GM21825 (cell line): Measurements from ENCODE around the gene EZH2.

ENCODE experiments used
- ATAC-seq: cut with Tn5 transposase; IDR thresholded peaks from one replicate; pipeline ENCODE4 v1.9.1; 2021; ENCODE audit warnings: mild to moderate bottlenecking, moderate library complexity; ENCODE audit not compliant: unreplicated experiment

The EZH2 gene

DNA sequence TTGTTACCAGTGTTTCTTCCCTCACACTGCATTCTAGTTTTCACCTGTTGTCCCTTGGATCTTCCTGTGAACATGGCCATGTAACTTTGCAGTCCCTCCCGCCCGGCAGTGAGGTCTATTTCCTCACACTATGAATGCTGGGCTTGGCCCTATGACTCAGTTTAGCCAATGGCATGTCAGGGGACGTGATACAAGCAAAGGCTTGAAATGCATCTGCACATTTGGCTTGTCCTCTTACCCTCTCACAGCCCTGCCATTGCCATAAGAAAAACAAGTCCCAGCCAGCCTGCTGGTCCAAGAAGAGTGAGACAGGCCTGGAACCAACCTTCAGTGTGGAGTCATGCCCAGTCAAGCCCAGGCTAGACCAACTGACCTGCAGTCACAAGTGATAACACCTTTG, 17.1 kb upstream of the EZH2 start:
- ATAC-seq: no peak

DNA sequence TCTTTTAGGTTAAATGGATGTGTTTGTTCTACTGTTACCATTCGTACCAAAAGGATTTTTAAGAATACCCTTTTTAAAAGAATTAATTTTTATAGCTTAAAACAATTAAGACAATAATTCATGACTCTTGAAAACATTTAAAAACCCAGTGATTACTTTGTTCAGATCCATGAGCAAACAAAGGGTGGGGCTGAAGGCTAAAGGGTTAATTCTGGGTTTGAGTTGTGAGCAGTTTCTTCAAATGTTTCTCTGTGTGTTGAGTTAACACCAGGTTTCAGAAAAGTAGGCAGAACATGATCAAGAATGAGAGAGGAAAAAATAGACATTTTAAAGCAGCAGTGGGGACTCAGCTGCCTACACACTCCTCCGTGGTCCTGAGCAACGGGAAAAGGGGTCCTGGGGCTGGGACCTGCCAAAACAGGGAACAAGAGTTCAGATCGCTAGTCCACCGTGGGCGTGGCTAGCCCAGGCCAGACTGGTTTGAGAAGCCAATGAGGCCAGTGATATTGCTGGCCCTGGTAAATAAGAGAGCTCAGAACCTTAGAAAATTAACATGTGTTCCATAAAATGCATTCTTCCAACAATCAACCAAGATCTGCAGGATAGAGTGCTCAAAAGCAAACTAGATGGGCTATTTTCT, 14.9 kb upstream of the EZH2 start:
- ATAC-seq: no peak

DNA sequence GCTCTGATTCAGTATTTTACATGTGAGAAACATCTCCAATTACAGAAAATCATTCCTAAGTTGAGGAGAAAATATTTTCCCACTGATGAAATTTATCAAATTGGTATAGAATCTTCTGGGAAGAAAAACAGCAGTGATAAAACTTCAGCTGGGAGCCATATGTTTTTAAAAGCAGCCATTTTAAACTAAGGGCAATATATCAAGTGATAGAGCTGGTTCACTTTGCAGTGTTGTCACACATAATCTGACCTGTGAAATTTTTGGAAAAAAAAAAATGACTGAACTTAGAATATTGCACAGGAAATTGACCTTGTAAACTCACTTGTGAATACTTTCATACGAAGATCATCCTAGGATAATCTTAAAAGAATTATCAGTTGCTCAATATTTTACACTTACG, 10.5 kb upstream of the EZH2 start:
- no peak for ATAC-seq

- ATAC-seq: no peak
These were observed 9.0 kb upstream of the EZH2 start for GRCh38 chr7:148893071-148893470.

- no peak for ATAC-seq
These were observed 4.2 kb upstream of the EZH2 start for GRCh38 chr7:148888300-148888699.

- ATAC-seq: no peak
These were observed 2.8 kb upstream of the EZH2 start for GRCh38 chr7:148886844-148887243.

DNA sequence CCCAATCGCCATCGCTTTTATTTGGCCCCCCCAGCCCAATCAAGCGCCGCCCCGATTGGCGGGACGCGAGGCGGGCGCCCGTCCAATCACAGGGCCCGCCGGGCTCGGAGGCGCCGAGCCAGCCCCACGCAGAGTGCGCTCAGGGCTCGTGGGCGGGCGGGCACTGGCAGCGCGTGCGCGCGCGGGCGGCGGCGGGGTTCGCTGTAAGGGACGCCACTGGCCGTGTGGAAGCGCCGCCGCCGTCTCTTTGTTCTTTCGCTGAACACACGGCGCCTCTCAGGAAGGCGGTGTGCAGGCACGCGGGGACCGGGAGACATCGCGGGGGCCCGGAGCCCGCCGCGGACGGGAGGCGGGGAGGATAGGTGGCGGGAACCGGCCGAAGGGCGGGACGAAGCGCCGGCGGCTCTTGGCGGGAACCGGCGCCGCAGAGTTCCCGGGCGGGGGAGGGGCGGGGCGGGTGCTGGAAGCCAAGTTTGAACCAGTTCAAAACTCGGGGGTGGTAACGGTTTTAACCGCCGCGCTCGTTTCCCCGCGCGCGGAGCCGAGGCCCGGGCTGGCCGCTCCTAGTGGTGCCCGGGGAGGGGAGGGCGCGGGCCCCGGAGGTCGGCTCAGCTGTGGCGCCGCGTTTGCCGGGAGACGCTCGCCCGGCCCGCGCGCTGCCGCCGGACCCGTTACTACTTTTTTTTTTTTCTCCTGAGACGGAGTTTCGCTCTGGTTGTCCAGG, 370 bp upstream of the EZH2 start:
- ATAC-seq: peak; percentile 86

- ATAC-seq: peak; percentile 26
These were observed 634 bp downstream of the EZH2 start for GRCh38 chr7:148883266-148884048.

DNA sequence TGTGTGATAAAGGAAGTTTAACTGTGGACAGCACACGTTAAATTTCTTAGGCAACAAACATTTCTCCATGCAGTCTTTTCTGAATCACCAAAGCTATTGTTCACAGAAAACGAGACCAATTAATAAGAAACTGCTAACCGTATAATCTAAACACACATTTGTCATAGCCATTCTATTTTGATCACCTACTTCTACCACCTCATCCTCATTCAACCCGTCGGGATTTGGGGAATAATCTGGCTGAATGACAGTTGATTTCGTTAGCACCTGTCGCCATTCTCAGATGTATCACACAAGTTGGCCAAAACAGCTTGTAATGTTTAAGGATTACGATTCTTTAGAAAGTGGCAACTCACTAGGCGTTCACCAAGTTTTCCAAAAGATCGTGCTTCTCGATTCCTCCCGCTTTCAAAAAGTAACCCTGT, 1.2 kb downstream of the EZH2 start:
- ATAC-seq: no peak

- ATAC-seq: no peak
These were observed 1.9 kb downstream of the EZH2 start for GRCh38 chr7:148882192-148882591.

DNA sequence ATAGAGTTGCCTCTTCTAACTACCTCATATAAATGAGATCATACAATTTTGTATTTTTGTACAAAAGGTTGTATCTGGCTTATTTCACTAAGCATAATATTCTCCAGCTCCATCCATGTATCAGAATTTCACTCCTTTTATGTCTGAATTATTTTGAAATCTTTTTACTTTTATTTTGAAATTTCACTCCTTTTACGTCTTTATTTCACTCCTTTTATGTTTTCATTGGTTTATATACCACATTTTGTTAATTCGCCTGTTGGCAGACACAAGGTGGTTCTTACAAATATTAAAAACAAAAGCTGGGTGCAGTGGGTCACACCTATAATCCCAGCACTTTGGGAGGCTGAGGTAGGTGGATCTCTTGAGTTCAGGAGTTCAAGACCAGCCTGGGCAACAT, 5.8 kb downstream of the EZH2 start:
- no peak for ATAC-seq

- ATAC-seq: no peak
These were observed 6.6 kb downstream of the EZH2 start for GRCh38 chr7:148877517-148877916.

DNA sequence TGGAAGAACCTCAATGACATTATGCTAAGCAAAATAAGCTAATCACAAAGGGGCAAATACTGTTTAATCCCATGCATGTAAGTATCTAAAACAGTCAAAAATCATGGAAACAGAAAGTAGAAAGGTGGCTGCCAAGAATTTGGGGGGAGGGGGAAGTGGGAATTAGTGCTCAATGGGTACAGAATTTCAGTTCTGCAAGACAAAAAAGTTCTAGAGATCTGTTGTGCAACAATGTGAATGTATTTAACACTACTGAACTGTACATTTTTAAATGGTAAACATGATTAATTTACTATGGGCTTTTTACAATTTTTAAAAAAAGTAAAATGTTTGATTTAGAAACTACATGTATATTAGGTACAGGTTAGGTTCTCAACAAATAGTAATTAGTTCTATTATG, 11.9 kb downstream of the EZH2 start:
- ATAC-seq: no peak

DNA sequence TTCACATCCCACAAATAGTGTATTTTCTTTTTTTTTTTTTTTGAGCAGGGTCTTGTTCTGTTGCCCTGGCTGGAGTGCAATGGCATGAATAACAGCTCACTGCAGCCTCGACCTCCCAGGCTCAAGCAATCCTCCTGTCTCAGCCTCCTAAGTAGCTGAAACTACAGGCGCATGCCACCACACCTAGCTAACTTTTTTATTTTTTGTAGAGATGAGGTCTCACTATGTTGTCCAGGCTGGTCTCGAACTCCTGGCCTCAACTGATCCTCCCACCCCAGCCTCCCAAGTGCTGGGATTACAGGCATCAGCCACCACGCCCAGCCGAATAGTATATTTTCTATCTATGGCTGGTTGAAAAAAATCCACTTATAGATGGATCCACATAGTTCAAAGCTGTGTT, 12.5 kb downstream of the EZH2 start:
- ATAC-seq: no peak

GRCh38 chr7:148871030-148871429, 13.1 kb downstream of the EZH2 start:
- ATAC-seq: no peak

- ATAC-seq: no peak
These were observed 15.8 kb downstream of the EZH2 start for GRCh38 chr7:148868378-148868674.

- no peak for ATAC-seq
These were observed 16.3 kb downstream of the EZH2 start for GRCh38 chr7:148867596-148868377.

- no peak for ATAC-seq
These were observed 17.7 kb downstream of the EZH2 start for GRCh38 chr7:148866362-148866761.

DNA sequence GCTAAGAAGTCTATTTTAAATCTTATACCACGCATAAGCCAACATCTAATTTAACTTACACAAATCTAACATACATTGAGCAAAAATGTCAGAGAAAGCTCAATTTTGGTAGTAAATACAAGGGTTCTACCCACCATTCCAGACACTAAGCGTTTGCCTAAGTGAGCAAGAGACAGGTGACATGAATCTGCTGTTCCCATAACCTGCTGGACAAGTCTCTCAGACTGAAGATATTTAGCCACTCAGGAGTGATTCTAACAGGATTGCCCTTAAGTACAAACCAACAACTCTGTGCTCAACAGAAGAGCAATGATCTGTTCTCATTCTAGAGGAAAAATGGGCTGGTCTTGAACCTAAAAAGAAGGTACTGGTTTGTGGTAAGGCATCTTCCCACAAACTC, 18.8 kb downstream of the EZH2 start:
- no peak for ATAC-seq

GRCh38 chr7:148863324-148863723, 20.8 kb downstream of the EZH2 start:
- no peak for ATAC-seq

DNA sequence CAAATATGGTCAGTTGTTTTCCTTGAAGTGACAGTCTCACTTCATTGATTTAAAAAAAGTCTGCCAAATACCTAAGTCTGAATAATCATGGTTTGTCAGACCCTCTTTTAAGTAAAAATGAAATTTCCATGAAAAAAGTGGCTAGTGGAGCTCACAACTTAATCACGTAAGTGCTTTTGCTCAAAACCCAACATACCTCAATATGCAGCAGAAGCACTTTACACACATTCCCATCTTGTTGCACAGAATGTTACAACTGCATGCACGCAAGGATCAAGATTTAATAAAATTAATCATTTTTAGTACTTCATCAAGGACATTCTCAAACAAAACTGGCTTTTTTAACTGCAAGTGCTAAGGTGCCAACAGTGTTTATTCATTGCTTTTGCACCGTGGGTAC, 21.6 kb downstream of the EZH2 start:
- ATAC-seq: no peak
